Iris pigment epithelial cell (primary cell): ENCODE measurements around the gene TSPAN18.

Source experiments
- DNase-seq: peaks from one replicate; pipeline ENCODE4 v3.0.0-alpha.2; 2011; ENCODE audit warnings: low read depth

TSPAN18 gene

GRCh38 chr11:44823868-44824267 is 97.1 kb downstream of the TSPAN18 start:
- no peak for DNase-seq

- DNase-seq, result no peak
Observed at GRCh38 chr11:44824300-44824704, 97.5 kb downstream of the TSPAN18 start.

- no peak for DNase-seq
Observed at GRCh38 chr11:44825058-44825785, 98.5 kb downstream of the TSPAN18 start.

GRCh38 chr11:44826922-44827643 is 100.3 kb downstream of the TSPAN18 start:
- DNase-seq, result no peak

- no peak for DNase-seq
Observed at GRCh38 chr11:44828296-44828695, 101.5 kb downstream of the TSPAN18 start.

- no peak for DNase-seq
Observed at GRCh38 chr11:44829838-44830237, 103.1 kb downstream of the TSPAN18 start.

- no peak for DNase-seq
Observed at GRCh38 chr11:44831605-44832394, 105.0 kb downstream of the TSPAN18 start.

- no peak for DNase-seq
Observed at GRCh38 chr11:44832452-44832851, 105.7 kb downstream of the TSPAN18 start.

- no peak for DNase-seq
Observed at GRCh38 chr11:44833221-44833876, 106.6 kb downstream of the TSPAN18 start.

- no peak for DNase-seq
Observed at GRCh38 chr11:44833877-44834452, 107.2 kb downstream of the TSPAN18 start.

- no peak for DNase-seq
Observed at GRCh38 chr11:44834846-44835245, 108.1 kb downstream of the TSPAN18 start.

GRCh38 chr11:44835296-44835695 is 108.5 kb downstream of the TSPAN18 start:
- DNase-seq, result no peak

GRCh38 chr11:44835938-44836337 is 109.2 kb downstream of the TSPAN18 start:
- no peak for DNase-seq

GRCh38 chr11:44837661-44838060 is 110.9 kb downstream of the TSPAN18 start:
- peak; percentile 51 for DNase-seq

GRCh38 chr11:44839458-44840084 is 112.8 kb downstream of the TSPAN18 start:
- no peak for DNase-seq

GRCh38 chr11:44840085-44840478 is 113.3 kb downstream of the TSPAN18 start:
- DNase-seq, result no peak

- DNase-seq, result no peak
Observed at GRCh38 chr11:44840521-44841251, 113.9 kb downstream of the TSPAN18 start.

GRCh38 chr11:44842220-44842619 is 115.5 kb downstream of the TSPAN18 start:
- DNase-seq, result peak; percentile 92

GRCh38 chr11:44846852-44847251 is 120.1 kb downstream of the TSPAN18 start:
- no peak for DNase-seq

- DNase-seq, result no peak
Observed at GRCh38 chr11:44847316-44847715, 120.6 kb downstream of the TSPAN18 start.
